NCI-H69 (cell line): Measurements from ENCODE around the gene ZNF474.
"Not testable (repeated sequence)": the region's sequence is repeated elsewhere in the genome, so short reads cannot be mapped to it uniquely, and the experiment has no call there.

ENCODE experiments used
- DNase-seq: peaks from one replicate; lab custom pipeline; 2025; lab: John Stamatoyannopoulos, UW

ZNF474 gene

GRCh38 chr5:122129306-122129705 lies at the start of gene ZNF474:
TSS of gene ZNF474 (plus strand) at chr5:122129546. CDS start at chr5:122151991, 22,445 bp downstream.
- peak; percentile 72 for DNase-seq

GRCh38 chr5:122081541-122081940 lies 47.8 kb upstream of the ZNF474 start:
- peak; percentile 81 for DNase-seq

- DNase-seq, result no peak
These were observed 45.8 kb upstream of the ZNF474 start for GRCh38 chr5:122083535-122083934.

- DNase-seq, result no peak
These were observed 44.3 kb upstream of the ZNF474 start for GRCh38 chr5:122085041-122085440.

GRCh38 chr5:122089096-122090013 lies 40.0 kb upstream of the ZNF474 start:
- peak; percentile 96 for DNase-seq

- peak; percentile 78 for DNase-seq
These were observed 37.3 kb upstream of the ZNF474 start for GRCh38 chr5:122091936-122092600.

- DNase-seq, result no peak
These were observed 35.7 kb upstream of the ZNF474 start for GRCh38 chr5:122093415-122094180.

- DNase-seq, result not testable (repeated sequence)
These were observed 35.1 kb upstream of the ZNF474 start for GRCh38 chr5:122094251-122094650.

GRCh38 chr5:122095158-122095557 lies 34.2 kb upstream of the ZNF474 start:
- DNase-seq, result no peak

- peak; percentile 19 for DNase-seq
These were observed 32.0 kb upstream of the ZNF474 start for GRCh38 chr5:122097391-122097790.

GRCh38 chr5:122099060-122099790 lies 30.1 kb upstream of the ZNF474 start:
- peak; percentile 17 for DNase-seq

GRCh38 chr5:122101636-122102285 lies 27.6 kb upstream of the ZNF474 start:
- DNase-seq, result peak; percentile 82

- peak; percentile 40 for DNase-seq
These were observed 26.5 kb upstream of the ZNF474 start for GRCh38 chr5:122102825-122103224.

GRCh38 chr5:122105909-122106308 lies 23.4 kb upstream of the ZNF474 start:
- no peak for DNase-seq

- peak; percentile 21 for DNase-seq
These were observed 22.3 kb upstream of the ZNF474 start for GRCh38 chr5:122107016-122107415.

- DNase-seq, result peak; percentile 82
These were observed 18.4 kb upstream of the ZNF474 start for GRCh38 chr5:122110987-122111386.

- DNase-seq, result peak; percentile 87
These were observed 17.9 kb upstream of the ZNF474 start for GRCh38 chr5:122111460-122111859.

GRCh38 chr5:122112063-122112462 lies 17.3 kb upstream of the ZNF474 start:
- DNase-seq, result no peak

GRCh38 chr5:122112733-122113558 lies 16.4 kb upstream of the ZNF474 start:
- DNase-seq, result peak; percentile 8

- no peak for DNase-seq
These were observed 14.8 kb upstream of the ZNF474 start for GRCh38 chr5:122114501-122114900.
